Testis (tissue), 3 donors: ENCODE results near the gene NPHP1. TPM values are rescaled to one million over a fixed set of nuclear protein-coding genes. Genes with fewer than 3 reads are reported as not detected.

ENCODE experiments used
- DNase-seq: peaks from one replicate; pipeline ENCODE4 v3.0.0-alpha.2; 2019
- H3K27ac ChIP-seq, 2 donors: fragments of 200-600 bp; sonication (generic); one replicate each; pipeline ENCODE4 v1.5.1; 2019
- H3K27me3 ChIP-seq: fragments of 200-600 bp; sonication (generic); one replicate; pipeline ENCODE4 v1.5.1; 2019
- H3K36me3 ChIP-seq: fragments of 200-600 bp; sonication (generic); one replicate; pipeline ENCODE4 v1.5.1; 2017; ENCODE audit warnings: low read depth; ENCODE audit errors: missing control alignments
- H3K4me1 ChIP-seq: fragments of 200-600 bp; sonication (generic); one replicate; pipeline ENCODE4 v1.5.1; 2019
- H3K4me3 ChIP-seq, 2 donors: fragments of 200-600 bp; sonication (generic); one replicate each; pipeline ENCODE4 v1.5.1; 2017 to 2019
- H3K9me3 ChIP-seq: fragments of 200-600 bp; sonication (generic); one replicate; pipeline ENCODE4 v1.5.1; 2017
- CTCF ChIP-seq, 3 experiments: fragments of 450-650 bp in 2 of 3; fragments of 200-600 bp in 1 of 3; sonication (generic) in 1 of 3; IDR thresholded peaks; one replicate each; pipeline ENCODE4 v1.5.1; 2016 to 2019; ENCODE audit warnings: antibody characterized with exemption in 3 of 3, mild to moderate bottlenecking in 2 of 3, moderate library complexity in 1 of 3
- POLR2A ChIP-seq: fragments of 450-650 bp; IDR thresholded peaks from one replicate; pipeline ENCODE4 v1.6.1; 2017; ENCODE audit warnings: antibody characterized with exemption, mild to moderate bottlenecking, moderate library complexity
- WGBS, 2 donors: methylation state at CpG; one replicate each; pipeline ENCODE4 v1.1.5; 2018; 5-methylcytosine and 5-hydroxymethylcytosine counted together
- intact Hi-C: fragments of 100-400 bp; cut with DNase I; formaldehyde crosslinking; loops from one replicate; pipeline ENCODE4 v1.15.1; 2023; ENCODE audit warnings: low total_unique reads
- polyA plus RNA-seq: library from polyadenylated mRNA; stranded (reverse); fragments of 350-450 nt; fragmentation: Illumina TruSeq; extraction: RNeasy Lipid Tissue Mini Kit (QIAGEN cat#74804); gene quantifications from one replicate; pipeline ENCODE4 v1.2.3, GENCODE V29; 2014; ENCODE audit warnings: low read depth, low replicate concordance; ENCODE audit not compliant: insufficient read depth
- total RNA-seq, 2 donors: library from RNA; depleted of rRNA; stranded (reverse); fragments of >200 nt; gene quantifications; one replicate each; pipeline ENCODE4 v1.2.3, GENCODE V29; 2016

Gene NPHP1
- total and polyA plus RNA-seq, 3 donors from 2014 or later: 19.7 to 56.5 (median 24.5) TPM

- Histone ChIP-seq H3K4me1 (no peaks in the 10 kb centered on the region), H3K9me3 (no peaks in the 10 kb centered on the region), H3K4me3 (no peak overlapping the region), H3K27ac (no peak overlapping the region), H3K27me3 (no peaks in the 10 kb centered on the region), H3K36me3 (no peaks in the 10 kb centered on the region)
- 79 to 88% methylated on average over 3 of the region's 3 CpGs for WGBS, 2 donors
- TF ChIP-seq CTCF (IDR thresholded peaks at IDR 0.05) (no peak), POLR2A (no peak)
- intact Hi-C loops: no loop called here
- DNase-seq: no peak
These were observed 51.9 kb downstream of the NPHP1 start for GRCh38 chr2:110152943-110153342.

DNA sequence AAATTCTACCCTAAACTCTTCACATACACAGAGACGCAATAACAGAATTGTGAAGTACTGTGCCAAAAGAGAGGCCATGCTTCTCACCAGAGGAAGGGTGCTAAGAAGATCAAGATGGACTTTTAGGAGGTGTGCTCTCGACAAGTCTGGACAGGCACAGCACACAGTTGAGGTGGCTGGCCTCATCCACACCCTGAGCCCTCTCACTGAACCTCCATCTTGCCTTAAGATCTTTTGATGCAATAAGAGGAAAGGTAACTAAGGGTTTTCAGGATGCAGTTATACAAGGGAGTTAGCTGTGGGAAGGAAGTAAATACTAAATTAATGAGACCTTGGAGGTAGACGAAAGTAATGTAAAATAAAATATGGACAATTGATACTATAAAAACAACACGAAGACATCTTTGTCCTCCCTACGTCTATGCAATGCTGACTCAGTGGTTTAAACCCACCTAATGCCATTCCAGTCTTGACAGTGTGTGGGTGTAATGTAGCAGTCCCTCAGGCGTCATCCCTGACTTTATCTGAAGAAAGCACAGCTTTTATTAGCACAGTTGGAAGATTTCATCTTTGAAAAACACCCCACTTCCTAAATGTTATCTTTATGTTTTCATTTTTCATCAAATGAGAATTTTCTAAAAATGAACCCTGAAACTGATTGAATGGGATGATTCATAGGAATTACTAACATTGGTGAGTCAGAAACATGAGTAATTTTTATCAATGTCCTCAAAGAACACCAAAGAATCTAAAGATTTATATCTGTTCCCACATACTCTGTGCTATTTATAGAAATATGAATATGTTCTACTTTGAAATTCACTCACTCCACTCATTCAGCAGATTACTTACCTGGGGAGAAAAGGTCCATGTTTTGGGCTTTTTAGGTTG lies 55.2 kb downstream of the NPHP1 start:
- TF ChIP-seq POLR2A (no peak), CTCF (IDR thresholded peaks at IDR 0.05) (no peak)

DNA sequence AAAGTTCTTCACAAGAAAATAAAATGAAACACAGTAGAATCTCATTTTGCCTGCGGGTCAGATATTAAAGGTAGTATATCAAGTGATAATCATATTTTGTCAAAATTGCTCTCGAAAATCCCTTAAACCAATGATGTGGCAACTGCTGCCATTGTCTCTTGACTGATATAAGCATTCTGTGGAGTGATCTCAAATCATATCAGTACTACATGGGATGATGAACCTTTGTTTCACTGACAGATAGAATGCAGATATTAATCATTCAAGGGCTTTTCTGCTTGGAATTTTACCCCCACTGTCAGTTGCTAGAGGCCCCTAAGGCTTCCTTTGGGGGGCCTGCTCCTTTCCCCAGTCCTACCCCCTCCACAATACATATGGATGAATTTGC lies 57.9 kb downstream of the NPHP1 start:
- intact Hi-C loops: no loop called here
- WGBS, 2 donors: 94 to 95% methylated on average over 2 of the region's 2 CpGs
- DNase-seq: no peak
- Histone ChIP-seq H3K27ac (no peak overlapping the region), H3K36me3 (no peaks in the 10 kb centered on the region), H3K4me1 (no peaks in the 10 kb centered on the region), H3K27me3 (no peaks in the 10 kb centered on the region), H3K9me3 (no peaks in the 10 kb centered on the region), H3K4me3 (no peak overlapping the region)
- TF ChIP-seq POLR2A (no peak), CTCF (IDR thresholded peaks at IDR 0.05) (no peak)

More for the DNA sequence above, 55.2 kb downstream of the NPHP1 start:
- intact Hi-C loops: no loop called here
- Histone ChIP-seq H3K4me3 (no peak overlapping the region), H3K36me3 (no peaks in the 10 kb centered on the region), H3K27ac (no peak overlapping the region), H3K4me1 (no peaks in the 10 kb centered on the region), H3K9me3 (no peaks in the 10 kb centered on the region), H3K27me3 (no peaks in the 10 kb centered on the region)
- DNase-seq: no peak
- 60 to 63% methylated on average over 6 of the region's 6 CpGs for WGBS, 2 donors

DNA sequence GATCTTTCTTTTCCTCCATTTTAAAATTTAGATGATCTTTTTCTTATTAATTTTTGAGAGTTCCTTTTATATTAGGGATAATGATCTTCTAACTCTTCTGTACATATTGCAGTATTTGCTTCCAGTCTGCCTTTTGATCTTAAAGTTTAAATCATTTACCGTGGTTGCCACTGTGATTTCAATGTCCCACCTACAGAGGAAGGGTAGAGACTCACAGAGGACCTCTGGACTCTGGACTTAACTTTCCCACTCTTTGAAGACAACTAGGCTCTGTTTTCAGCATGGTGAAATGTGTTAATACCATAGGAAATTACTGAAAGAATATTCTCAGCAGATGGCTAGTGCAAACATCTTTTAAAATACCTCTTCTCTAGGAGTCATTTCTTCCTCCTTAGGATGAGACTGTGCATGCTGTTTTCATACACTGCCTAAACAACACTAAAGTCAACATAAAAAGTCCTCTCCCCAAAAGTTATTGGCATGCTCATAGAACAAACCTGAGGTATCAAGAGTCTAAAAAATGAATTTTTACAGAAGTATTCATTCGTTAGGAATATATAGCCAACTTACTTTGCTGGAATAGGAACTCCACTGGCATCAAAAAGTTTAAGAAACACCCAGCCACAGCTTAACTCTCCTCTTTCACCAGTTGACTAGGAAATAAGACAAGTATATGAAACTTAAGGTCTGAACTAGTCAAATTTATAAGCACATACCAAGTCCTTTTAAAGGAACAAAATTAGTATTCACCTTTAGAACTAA lies 58.4 kb downstream of the NPHP1 start:
- TF ChIP-seq POLR2A (no peak), CTCF (IDR thresholded peaks at IDR 0.05) (no peak)
- Histone ChIP-seq H3K4me3 (no peak overlapping the region), H3K4me1 (no peaks in the 10 kb centered on the region), H3K27ac (no peak overlapping the region), H3K27me3 (no peaks in the 10 kb centered on the region), H3K36me3 (no peaks in the 10 kb centered on the region), H3K9me3 (no peaks in the 10 kb centered on the region)
- DNase-seq: no peak
- WGBS, 2 donors: 94% methylated on average over 2 of the region's 2 CpGs
- intact Hi-C loops: no loop called here
